ENCODE results near the gene SNRNP48. TPM values are rescaled to one million over a fixed set of nuclear protein-coding genes. Genes with fewer than 3 reads are reported as not detected.

SNRNP48 gene
- polyA plus RNA-seq, 1 donor (not counting 4 experiments of a cell fraction or from before 2014, with no cell fraction given): 12.2 TPM

DNA sequence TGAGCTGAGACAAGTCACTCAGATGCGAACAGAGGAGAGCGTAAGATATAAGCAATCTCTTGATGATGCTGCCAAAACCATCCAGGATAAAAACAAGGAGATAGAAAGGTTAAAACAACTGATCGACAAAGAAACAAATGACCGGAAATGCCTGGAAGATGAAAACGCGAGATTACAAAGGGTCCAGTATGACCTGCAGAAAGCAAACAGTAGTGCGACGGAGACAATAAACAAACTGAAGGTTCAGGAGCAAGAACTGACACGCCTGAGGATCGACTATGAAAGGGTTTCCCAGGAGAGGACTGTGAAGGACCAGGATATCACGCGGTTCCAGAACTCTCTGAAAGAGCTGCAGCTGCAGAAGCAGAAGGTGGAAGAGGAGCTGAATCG lies 9.5 kb upstream of the SNRNP48 start:
- Histone ChIP-seq H3K4me1 (ENCODE audit: control insufficient read depth, extremely low read depth, insufficient read depth, low read length) (no peaks in the 10 kb centered on the region), H2AFZ (ENCODE audit: control insufficient read depth, low read length) (no peak overlapping the region), H3K79me2 (ENCODE audit: control insufficient read depth, insufficient read depth, low read length) (peaks cover 12% of the 10 kb centered on the region), H3K9me1 (ENCODE audit: control insufficient read depth, extremely low read depth, insufficient read depth, low read length) (no peaks in the 10 kb centered on the region), H4K20me1 (ENCODE audit: control insufficient read depth, extremely low read depth, insufficient read depth, low read length) (peaks cover 7% of the 10 kb centered on the region), H3K36me3 (ENCODE audit: control insufficient read depth in 2 of 2, extremely low read depth in 1 of 2, insufficient read depth in 2 of 2, low read length in 2 of 2) (peaks cover 62 to 73% of the 10 kb centered on the region in 2 experiments), H3K9ac (ENCODE audit: control insufficient read depth, extremely low read depth, insufficient read depth, low read length) (no peak overlapping the region), H3K27ac (ENCODE audit: control insufficient read depth, insufficient read depth, low read length) (no peak overlapping the region), H3K4me3 (ENCODE audit: control insufficient read depth in 2 of 3, extremely low read depth in 1 of 3, insufficient read depth in 2 of 3, low read depth in 1 of 3, low read length in 3 of 3) (no peak overlapping the region), H3K27me3 (ENCODE audit: control insufficient read depth, extremely low read depth, insufficient read depth, low read length) (no peaks in the 10 kb centered on the region), H3K9me3 (ENCODE audit: control insufficient read depth, low read depth, low read length) (no peaks in the 10 kb centered on the region), H3K4me2 (ENCODE audit: control insufficient read depth, extremely low read depth, insufficient read depth, low read depth, low read length) (no peak overlapping the region)
- DNase-seq (ENCODE audit: low read depth, low spot score) (no peak), FAIRE-seq (no peak)
- dilution Hi-C loops (cut with MboI; ENCODE audit: extremely low pct_ligation_motif_present, low sequenced_read_pairs): loop anchor here (25.0 kb wide), 1 partner anchor 168 kb away; no protein-coding TSS in a partner anchor
- TF ChIP-seq, protein P1, sequence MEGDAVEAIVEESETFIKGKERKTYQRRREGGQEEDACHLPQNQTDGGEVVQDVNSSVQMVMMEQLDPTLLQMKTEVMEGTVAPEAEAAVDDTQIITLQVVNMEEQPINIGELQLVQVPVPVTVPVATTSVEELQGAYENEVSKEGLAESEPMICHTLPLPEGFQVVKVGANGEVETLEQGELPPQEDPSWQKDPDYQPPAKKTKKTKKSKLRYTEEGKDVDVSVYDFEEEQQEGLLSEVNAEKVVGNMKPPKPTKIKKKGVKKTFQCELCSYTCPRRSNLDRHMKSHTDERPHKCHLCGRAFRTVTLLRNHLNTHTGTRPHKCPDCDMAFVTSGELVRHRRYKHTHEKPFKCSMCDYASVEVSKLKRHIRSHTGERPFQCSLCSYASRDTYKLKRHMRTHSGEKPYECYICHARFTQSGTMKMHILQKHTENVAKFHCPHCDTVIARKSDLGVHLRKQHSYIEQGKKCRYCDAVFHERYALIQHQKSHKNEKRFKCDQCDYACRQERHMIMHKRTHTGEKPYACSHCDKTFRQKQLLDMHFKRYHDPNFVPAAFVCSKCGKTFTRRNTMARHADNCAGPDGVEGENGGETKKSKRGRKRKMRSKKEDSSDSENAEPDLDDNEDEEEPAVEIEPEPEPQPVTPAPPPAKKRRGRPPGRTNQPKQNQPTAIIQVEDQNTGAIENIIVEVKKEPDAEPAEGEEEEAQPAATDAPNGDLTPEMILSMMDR (optimal IDR thresholded peaks at IDR 0.05 in 1 of 3, IDR thresholded peaks at IDR 0.05 in 1 of 3, conservative IDR thresholded peaks at IDR 0.05 in 1 of 3; ENCODE audit: extremely low read depth in 1 of 3, insufficient read depth in 2 of 3, low read length in 3 of 3): no peak
- TF ChIP-seq EZH2 (IDR thresholded peaks at IDR 0.05; ENCODE audit: low read length): no peak

GRCh38 chr6:7580927-7581618 lies 8.9 kb upstream of the SNRNP48 start:
- H2AFZ ChIP-seq (ENCODE audit: control insufficient read depth, low read length): no peak overlapping the region
- H4K20me1 ChIP-seq (ENCODE audit: control insufficient read depth, extremely low read depth, insufficient read depth, low read length): peaks cover 7% of the 10 kb centered on the region
- no peak overlapping the region for H3K4me3 ChIP-seq (ENCODE audit: control insufficient read depth in 2 of 3, extremely low read depth in 1 of 3, insufficient read depth in 2 of 3, low read depth in 1 of 3, low read length in 3 of 3)
- no peaks in the 10 kb centered on the region for H3K27me3 ChIP-seq (ENCODE audit: control insufficient read depth, extremely low read depth, insufficient read depth, low read length)
- H3K4me1 ChIP-seq (ENCODE audit: control insufficient read depth, extremely low read depth, insufficient read depth, low read length): no peaks in the 10 kb centered on the region
- no peaks in the 10 kb centered on the region for H3K9me3 ChIP-seq (ENCODE audit: control insufficient read depth, low read depth, low read length)
- no peak for DNase-seq (ENCODE audit: low read depth, low spot score)
- no peak overlapping the region for H3K4me2 ChIP-seq (ENCODE audit: control insufficient read depth, extremely low read depth, insufficient read depth, low read depth, low read length)
- no peaks in the 10 kb centered on the region for H3K9me1 ChIP-seq (ENCODE audit: control insufficient read depth, extremely low read depth, insufficient read depth, low read length)
- H3K36me3 ChIP-seq (ENCODE audit: control insufficient read depth in 2 of 2, extremely low read depth in 1 of 2, insufficient read depth in 2 of 2, low read length in 2 of 2): peaks cover 61 to 73% of the 10 kb centered on the region in 2 experiments
- no peak for FAIRE-seq
- no peak overlapping the region for H3K27ac ChIP-seq (ENCODE audit: control insufficient read depth, insufficient read depth, low read length)
- H3K9ac ChIP-seq (ENCODE audit: control insufficient read depth, extremely low read depth, insufficient read depth, low read length): no peak overlapping the region
- no peak for TF ChIP-seq EZH2 (IDR thresholded peaks at IDR 0.05; ENCODE audit: low read length)
- TF ChIP-seq, protein P1 (optimal IDR thresholded peaks at IDR 0.05 in 1 of 3, IDR thresholded peaks at IDR 0.05 in 1 of 3, conservative IDR thresholded peaks at IDR 0.05 in 1 of 3; ENCODE audit: extremely low read depth in 1 of 3, insufficient read depth in 2 of 3, low read length in 3 of 3): no peak
- H3K79me2 ChIP-seq (ENCODE audit: control insufficient read depth, insufficient read depth, low read length): peaks cover 12% of the 10 kb centered on the region
- dilution Hi-C loops (cut with MboI; ENCODE audit: extremely low pct_ligation_motif_present, low sequenced_read_pairs): loop anchor here (25.0 kb wide), 1 partner anchor 169 kb away; no protein-coding TSS in a partner anchor
